HG02678 (cell line): Measurements from ENCODE around the gene CYP19A1.
A peak's percentile ranks its signal among the peaks of the same experiment; 100 is the strongest.
"Not testable (repeated sequence)": the region's sequence is repeated elsewhere in the genome, so short reads cannot be mapped to it uniquely, and the experiment has no call there.

Source experiments
- ATAC-seq: cut with Tn5 transposase; IDR thresholded peaks from one replicate; pipeline ENCODE4 v1.9.1; 2021; ENCODE audit warnings: mild to moderate bottlenecking, moderate library complexity; ENCODE audit not compliant: unreplicated experiment

CYP19A1 gene

DNA sequence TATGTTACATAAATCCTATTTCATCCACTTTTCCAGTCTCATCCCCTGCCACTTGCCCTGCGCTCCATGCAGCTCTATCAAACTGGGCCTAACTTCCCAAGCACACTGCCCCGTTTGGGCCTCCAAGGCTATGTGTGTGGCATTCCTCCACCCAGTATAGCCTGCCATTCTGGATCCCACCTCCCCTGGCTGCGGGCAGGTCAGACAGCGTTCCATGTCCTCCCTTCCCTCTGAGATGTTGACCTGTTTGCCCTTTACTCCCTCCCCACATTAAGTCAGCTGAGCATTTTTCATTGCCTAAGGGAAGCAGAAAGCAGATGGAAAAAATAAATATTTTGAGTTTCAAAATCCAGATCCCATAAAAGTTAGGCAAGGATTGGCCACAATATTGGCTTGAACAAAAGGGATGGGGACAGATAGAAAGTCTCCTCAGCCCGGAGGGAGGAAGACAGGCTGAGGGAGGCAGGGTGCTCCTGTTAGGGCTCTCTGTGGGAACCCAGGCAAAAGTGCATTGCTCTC lies 73.3 kb downstream of the CYP19A1 start:
- ATAC-seq, result no peak

GRCh38 chr15:51263726-51264125 lies 74.7 kb downstream of the CYP19A1 start:
- ATAC-seq, result no peak

GRCh38 chr15:51263116-51263515 lies 75.3 kb downstream of the CYP19A1 start:
- no peak for ATAC-seq

- ATAC-seq, result no peak
Measured at GRCh38 chr15:51262463-51262862, 75.9 kb downstream of the CYP19A1 start.

DNA sequence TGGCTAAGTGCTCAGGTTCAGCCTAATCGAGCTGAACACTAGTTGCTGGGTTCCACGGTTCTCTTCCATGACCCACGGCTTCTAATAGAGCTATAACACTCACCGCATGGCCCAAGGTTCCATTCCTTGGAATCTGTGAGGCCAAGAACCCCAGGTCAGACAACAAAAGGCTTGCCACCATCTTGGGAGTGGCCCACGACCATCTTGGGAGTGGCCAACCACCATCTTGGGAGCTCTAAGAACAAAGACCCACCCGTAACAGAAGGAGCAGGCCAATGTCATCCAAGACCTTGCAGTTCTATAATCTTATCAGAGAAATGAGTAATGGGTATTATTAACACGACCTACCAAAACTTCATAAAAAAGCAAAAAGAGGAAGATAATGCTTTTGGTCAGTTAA lies 77.3 kb downstream of the CYP19A1 start:
- not testable (repeated sequence) for ATAC-seq

DNA sequence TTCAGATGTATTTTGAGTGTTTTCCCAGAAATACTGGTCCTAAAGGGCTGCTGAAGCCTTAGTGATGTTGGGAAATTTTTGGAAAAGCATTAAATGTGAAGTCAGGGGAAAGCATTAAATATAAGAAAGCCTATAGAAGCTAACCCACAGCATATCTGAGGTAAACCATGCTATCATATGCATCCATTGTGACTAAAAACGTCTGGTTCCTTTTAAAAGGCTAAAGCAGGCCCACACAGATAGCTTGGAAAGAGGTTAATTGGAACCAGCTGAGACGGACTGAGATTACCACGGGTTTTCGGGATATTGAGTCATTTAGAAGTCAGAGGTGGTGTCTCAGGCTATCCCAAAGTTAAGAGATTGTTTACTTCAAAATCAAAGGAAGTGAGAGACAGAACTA lies 78.2 kb downstream of the CYP19A1 start:
- no peak for ATAC-seq

- ATAC-seq, result no peak
Measured at GRCh38 chr15:51255533-51255932, 82.9 kb downstream of the CYP19A1 start.

DNA sequence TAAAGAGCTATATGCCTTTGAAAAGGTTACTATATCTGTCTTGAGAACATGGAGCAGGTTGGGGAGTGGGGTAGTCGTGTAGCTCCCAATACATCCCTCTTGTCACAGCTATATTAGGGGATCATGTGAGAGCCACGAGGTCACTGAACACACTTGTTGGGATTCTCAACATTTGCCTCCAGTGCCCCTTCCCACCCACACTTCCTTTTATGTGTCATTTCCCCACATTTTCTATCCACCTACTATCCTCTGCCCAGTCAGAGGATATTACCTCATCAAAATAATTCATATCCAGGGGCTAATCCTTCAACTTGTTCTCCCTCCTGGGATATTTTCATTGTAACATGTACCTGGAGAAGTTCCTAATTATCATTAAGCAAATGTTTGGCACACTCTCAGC lies 85.0 kb downstream of the CYP19A1 start:
- no peak for ATAC-seq

DNA sequence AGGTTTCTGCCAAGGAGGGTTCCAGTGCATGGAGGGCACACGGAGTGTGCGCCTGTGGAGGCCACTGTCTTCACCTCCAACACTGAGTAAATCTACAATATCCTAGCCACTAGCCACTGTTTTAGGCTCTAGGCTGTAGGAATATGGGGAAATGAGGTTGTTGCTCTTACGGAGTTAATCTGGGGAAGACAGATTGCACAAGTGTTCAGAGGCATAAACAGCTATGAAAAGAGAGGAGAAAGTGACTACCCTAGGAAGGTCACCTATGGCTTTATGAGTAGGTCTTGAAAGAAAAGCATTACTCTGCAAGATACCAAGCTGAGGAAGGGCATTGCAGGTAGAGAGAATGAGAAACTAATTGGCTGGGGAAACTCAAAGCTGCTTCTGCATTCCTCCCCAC lies 85.7 kb downstream of the CYP19A1 start:
- ATAC-seq, result no peak

GRCh38 chr15:51251556-51251955 lies 86.8 kb downstream of the CYP19A1 start:
- ATAC-seq, result no peak

DNA sequence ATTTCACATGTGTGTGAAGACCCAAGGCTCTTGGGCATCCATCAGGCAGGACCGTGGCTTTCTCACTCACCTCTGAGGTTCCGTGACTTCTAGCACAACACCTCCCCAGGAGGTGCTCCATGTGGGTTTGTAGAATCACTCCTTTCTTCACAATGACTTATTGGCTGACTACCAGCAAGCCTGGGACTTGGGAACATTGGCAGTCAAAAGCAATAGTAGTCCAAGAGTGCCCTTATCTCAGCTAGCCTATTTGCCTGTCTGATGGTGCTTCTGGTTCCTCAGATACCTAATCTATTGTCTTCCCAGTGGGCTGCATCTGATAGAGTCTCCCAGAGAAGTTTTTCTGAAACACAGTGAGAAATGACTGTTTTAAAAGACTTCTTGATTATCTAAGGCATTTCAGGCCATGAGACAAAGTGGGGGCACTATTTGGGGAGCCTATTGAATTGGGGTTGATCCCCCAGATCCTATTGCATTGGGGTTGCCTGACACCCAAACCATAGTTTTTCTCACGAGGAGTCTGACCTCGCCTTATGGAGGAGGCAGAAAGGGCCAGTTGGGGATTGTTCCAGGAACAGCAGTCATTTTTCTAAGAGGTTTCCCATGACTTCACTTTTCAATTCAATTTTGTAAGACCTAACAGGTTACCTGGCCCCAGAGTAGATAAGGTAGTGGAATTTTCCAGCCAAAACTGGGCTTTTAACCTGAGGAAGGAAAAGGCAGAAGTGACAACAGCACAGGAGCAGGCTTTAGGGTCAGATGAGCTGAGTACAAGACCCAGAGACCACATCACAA lies 88.0 kb downstream of the CYP19A1 start:
- ATAC-seq, result no peak

DNA sequence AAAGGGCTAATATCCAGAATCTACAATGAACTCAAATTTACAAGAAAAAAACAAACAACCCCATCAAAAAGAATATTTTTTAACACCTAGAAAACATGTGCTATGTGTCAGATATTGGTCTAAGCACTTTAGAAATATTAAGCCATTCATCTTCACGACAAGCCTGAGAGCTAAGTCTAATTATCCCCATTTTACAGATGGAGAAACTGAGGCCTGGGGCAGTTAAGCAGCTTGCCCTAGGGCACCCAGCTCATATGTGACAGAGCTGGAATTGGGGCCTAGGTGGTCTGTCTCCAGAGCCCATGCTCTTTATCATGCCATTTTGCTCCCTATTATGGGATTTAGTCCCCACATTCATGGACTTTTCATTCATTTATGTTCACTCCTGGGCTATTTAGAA lies 92.8 kb downstream of the CYP19A1 start:
- no peak for ATAC-seq

DNA sequence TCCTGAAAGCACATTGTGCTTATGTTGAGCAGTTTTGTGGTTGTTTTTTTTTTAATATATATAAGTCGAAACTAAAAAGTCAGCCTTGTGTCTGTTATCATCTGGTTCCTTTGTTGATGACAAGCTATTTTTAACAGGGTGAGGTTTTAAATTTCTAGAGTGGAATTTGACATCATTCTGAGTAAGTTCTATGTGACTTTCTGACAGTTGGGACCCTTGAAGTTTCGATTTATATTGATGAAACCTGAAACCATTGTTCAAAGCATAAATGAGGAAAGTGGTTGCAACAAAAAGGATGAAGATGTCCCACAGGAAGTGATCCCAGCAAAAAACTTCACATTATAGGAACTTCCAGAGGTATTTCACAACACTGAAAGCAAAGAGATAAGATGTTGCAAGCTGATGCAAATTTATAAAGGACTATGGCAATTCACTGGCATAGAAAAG lies 94.0 kb downstream of the CYP19A1 start:
- ATAC-seq, result no peak

DNA sequence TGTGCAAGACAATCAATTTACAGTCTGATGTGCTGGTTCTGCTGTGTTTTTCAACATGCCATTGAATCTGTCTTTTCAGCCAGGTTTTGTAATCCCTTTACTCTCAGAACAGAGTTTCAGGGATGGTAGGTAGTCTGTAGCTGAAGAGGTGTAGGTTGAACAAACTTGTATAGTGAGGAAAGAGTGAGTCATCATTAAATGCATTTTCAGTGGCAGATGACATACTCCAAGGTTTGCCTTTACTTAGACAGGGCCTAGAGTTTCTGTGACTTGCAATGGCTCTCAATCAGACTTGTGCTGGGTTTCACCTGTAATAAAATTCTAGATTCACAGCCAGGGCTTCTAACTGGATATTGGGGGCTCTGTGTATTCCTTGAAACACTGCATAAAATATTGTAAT lies 94.6 kb downstream of the CYP19A1 start:
- no peak for ATAC-seq

- ATAC-seq, result no peak
Measured at GRCh38 chr15:51240066-51240465, 98.3 kb downstream of the CYP19A1 start.

DNA sequence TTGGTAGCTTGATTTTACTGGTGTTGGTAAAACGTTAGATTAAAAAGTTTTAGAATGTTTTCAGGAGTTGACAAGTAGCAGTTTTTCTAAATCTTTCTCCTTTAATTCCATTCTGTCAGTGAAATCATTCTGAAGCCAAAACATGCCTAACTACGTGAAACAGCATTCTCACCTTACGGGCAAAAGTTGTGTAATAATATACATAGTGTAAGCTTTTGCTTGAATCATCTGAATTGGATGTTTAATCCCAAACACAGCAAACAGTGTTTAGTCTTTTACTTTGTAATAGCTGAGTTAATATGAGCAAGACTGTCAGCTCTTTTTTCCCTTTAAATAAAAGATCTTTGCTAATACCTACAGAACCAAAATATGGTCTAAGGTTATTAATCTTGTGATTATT lies 100.6 kb downstream of the CYP19A1 start:
- no peak for ATAC-seq

DNA sequence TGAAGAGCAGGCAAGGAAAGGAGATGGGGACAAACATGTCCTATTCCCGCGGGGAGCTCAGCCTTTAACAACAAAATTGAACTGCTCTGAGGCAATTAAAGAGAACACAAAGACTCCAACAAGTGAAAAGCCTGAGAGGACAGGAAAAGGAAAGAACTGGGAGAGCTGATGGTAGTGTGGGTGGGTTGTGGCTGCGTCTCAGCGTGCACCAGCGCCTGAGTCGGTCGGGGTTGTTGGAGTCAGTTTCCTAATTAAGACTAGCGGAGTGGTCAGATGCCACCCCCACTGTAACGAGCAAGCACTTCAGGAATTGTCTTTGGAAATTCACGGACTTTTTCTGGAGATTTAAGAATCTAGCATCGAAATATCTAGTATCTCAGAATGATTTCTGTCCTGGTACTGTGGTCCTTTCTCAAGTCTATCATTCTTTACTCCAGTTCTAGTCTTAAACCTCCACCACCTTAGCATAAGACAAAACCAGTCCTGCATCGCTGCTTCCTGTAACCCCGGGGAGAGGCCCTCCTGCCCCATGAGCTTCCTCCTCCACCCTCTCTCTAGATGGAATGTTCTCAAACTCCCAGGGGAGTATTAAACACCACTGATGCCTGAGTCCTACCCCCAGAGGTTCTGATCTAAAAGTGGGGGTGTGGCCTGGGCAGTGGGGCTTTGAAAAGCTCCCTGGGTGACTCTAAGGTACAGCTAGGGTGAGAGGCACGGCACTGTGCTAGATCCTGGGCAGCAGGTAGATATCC lies 104.0 kb downstream of the CYP19A1 start:
- ATAC-seq, result no peak

- ATAC-seq, result no peak
Measured at GRCh38 chr15:51232581-51232980, 105.8 kb downstream of the CYP19A1 start.

DNA sequence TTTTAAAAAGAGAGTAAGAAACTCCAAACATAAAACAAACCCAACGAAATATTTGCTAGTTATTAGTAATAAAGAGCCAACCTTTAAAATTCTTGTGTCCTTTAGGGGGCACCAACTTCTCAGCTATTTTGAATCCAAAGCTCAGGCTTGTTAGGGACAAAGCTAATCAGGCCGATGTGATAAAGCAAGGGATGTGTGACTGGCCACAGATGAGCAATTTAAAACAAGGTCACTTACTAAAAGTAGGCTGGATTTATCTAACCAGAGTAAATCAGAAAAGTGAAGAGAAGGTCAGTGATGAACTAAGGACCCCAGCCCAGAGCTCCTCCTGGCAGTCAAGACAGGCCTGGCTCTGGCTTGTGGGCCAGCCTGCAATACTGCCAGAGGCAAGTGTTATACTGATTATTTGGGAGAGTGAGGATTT lies 108.5 kb downstream of the CYP19A1 start:
- ATAC-seq, result no peak

GRCh38 chr15:51227940-51228732 lies 110.3 kb downstream of the CYP19A1 start:
- ATAC-seq, result peak; percentile 88

DNA sequence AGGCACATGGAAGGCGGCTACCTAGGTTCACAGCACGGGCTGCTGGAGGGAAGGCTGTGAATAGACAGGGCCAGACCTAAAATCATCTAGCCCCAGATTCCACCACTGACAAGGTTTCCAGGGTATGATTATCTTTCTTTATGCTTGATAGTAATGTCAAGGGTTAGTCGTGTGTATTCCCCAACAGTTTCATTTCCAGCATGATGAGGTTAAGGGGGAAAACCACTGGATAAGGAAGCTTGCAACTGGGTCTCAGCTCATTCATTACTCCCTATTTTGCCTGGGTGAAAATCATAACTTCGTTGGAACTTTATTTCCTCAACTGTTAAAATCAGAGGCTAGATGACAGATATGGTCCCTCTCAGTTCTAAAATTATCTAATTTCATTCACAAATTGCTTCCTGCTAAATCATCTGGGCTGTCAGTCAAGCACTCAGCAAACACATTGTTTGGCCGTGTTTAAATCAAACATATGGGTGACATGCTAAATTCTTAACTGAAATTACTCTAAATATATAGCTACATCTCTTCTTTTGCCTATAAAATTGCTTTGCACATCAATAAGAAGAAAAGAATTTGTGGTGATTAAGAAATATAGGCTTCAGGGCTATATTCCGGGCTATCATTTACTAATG lies 111.7 kb downstream of the CYP19A1 start:
- no peak for ATAC-seq
